Motor neuron (in vitro differentiated cells): ENCODE data around the gene FNDC5. TPM values are rescaled to one million over a fixed set of nuclear protein-coding genes. Genes with fewer than 3 reads are reported as not detected.

Experiments
- ATAC-seq, 8 experiments: fragments of 200-7000 bp; cut with Tn5 transposase; replicated peaks in 6 of 8; 2 replicates each; pipeline ENCODE4 v1.8.0; 2021; ENCODE audit warnings: mild to moderate bottlenecking in 8 of 8, moderate library complexity in 8 of 8
- H3K27ac ChIP-seq, 2 donors: fragments of 250-450 bp; sonication (Bioruptor Pico); 2 replicates each; pipeline ENCODE4 v1.9.0; 2021; ENCODE audit warnings: antibody characterized with exemption in 2 of 2, mild to moderate bottlenecking in 2 of 2, moderate library complexity in 1 of 2
- H3K4me1 ChIP-seq, 2 donors: fragments of 250-450 bp; sonication (Bioruptor Pico); replicated peaks in 1 of 2; 2 replicates each; pipeline ENCODE4 v1.6.1; 2021; ENCODE audit warnings: antibody characterized with exemption in 2 of 2, mild to moderate bottlenecking in 2 of 2, moderate library complexity in 1 of 2
- H3K4me3 ChIP-seq, 5 donors: fragments of 250-450 bp; sonication (Bioruptor Pico); 2 replicates each; pipeline ENCODE4 v1.9.0; 2021; ENCODE audit warnings: antibody characterized with exemption in 5 of 5, mild to moderate bottlenecking in 5 of 5, moderate library complexity in 4 of 5
- WGBS, 10 experiments: fragments of 450-650 bp; shearing (Covaris generic); methylation state at CpG; one replicate each; pipeline ENCODE4 v1.0.0; 2022; 5-methylcytosine and 5-hydroxymethylcytosine counted together
- in situ Hi-C, 9 experiments: fragments of 400-800 bp; cut with MboI; loops; one replicate each; pipeline ENCODE4 v1.15.0; 2021; ENCODE audit warnings: low sequenced_read_pairs in 9 of 9, low pct_unique_long_range_greater_than_20kb in 2 of 9; ENCODE audit not compliant: unreplicated experiment in 9 of 9
- total RNA-seq, 8 experiments: library from RNA; unstranded; fragments of 300-600 nt; gene quantifications; 2 replicates each; pipeline versions ENCODE4 v1.2.3 to v1.2.4, GENCODE V29; 2022

The FNDC5 gene
- total RNA-seq, 8 experiments from 2014 or later = 1.0 to 297 (median 49.6) TPM

- ATAC-seq = no peak
- WGBS, 10 experiments = 36 to 100% (median 79%) methylated on average over 1 to 5 of the region's 5 CpGs
- Histone ChIP-seq H3K27ac (no peak overlapping the region), H3K4me1 (peaks cover 25 to 35% of the 10 kb centered on the region in 2 donors), H3K4me3 (no peak overlapping the region)
- in situ Hi-C loops = loop anchor here in 1 of 9 experiments (25.0 kb wide), 1 partner anchor 163 kb away; the partner anchor contains the start of gene SYNC
These were observed 4.4 kb upstream of the FNDC5 start for GRCh38 chr1:32874860-32875752.

GRCh38 chr1:32873484-32873883 lies 2.8 kb upstream of the FNDC5 start:
- WGBS, 10 experiments = 0 to 100% (median 90%) methylated on average over 1 to 5 of the region's 5 CpGs; no CpG with 5 or more reads in 2 of the 10 experiments
- in situ Hi-C loops = loop anchor here in 1 of 9 experiments (25.0 kb wide), 1 partner anchor 161 kb away; the partner anchor contains the start of gene SYNC
- Histone ChIP-seq H3K4me1 (peaks cover 28 to 42% of the 10 kb centered on the region in 2 donors), H3K4me3 (no peak overlapping the region), H3K27ac (peak overlapping the region in 1 of 2 donors; percentile 77)
- ATAC-seq = no peak

- WGBS, 10 experiments = 59 to 67% methylated on average over 1 to 4 of the region's 7 CpGs; no CpG with 5 or more reads in 8 of the 10 experiments
- in situ Hi-C loops = loop anchor here in 1 of 9 experiments (25.0 kb wide), 1 partner anchor 160 kb away; the partner anchor contains the start of gene SYNC
- Histone ChIP-seq H3K27ac (peak overlapping the region; percentile 83), H3K4me1 (peaks cover 19 to 35% of the 10 kb centered on the region in 2 donors), H3K4me3 (peak overlapping the region in 4 of 5 donors; percentile 19 to 53 (median 47))
- peak in 4 of 8 experiments; percentile 2 to 15 (median 14) for ATAC-seq
These were observed 1.4 kb upstream of the FNDC5 start for GRCh38 chr1:32872192-32872460.

GRCh38 chr1:32871364-32872191 lies 866 bp upstream of the FNDC5 start:
- Histone ChIP-seq H3K27ac (peak overlapping the region; percentile 83), H3K4me1 (peaks cover 19 to 33% of the 10 kb centered on the region in 2 donors), H3K4me3 (peak overlapping the region; percentile 46 to 54 (median 52))
- in situ Hi-C loops = loop anchor here in 1 of 9 experiments (25.0 kb wide), 1 partner anchor 159 kb away; the partner anchor contains the start of gene SYNC
- peak in 5 of 8 experiments; percentile 4 to 42 (median 9) for ATAC-seq
- WGBS, 10 experiments = 8 to 100% (median 39%) methylated on average over 1 to 10 of the region's 13 CpGs; no CpG with 5 or more reads in 3 of the 10 experiments

GRCh38 chr1:32869923-32870614 lies 643 bp downstream of the FNDC5 start:
- WGBS, 10 experiments = 59 to 92% methylated on average over 2 to 8 of the region's 16 CpGs; no CpG with 5 or more reads in 8 of the 10 experiments
- Histone ChIP-seq H3K4me3 (peak overlapping the region; percentile 46 to 54 (median 52)), H3K4me1 (peaks cover 19 to 30% of the 10 kb centered on the region in 2 donors), H3K27ac (peak overlapping the region; percentile 83)
- in situ Hi-C loops = loop anchor here in 1 of 9 experiments (25.0 kb wide), 1 partner anchor 158 kb away; the partner anchor contains the start of gene SYNC
- ATAC-seq = peak in 5 of 8 experiments; percentile 2 to 10 (median 6)

GRCh38 chr1:32868806-32869455 lies 1.8 kb downstream of the FNDC5 start:
- Histone ChIP-seq H3K4me3 (no peak overlapping the region), H3K27ac (no peak overlapping the region), H3K4me1 (peaks cover 19 to 30% of the 10 kb centered on the region in 2 donors)
- in situ Hi-C loops = loop anchor here in 1 of 9 experiments (25.0 kb wide), 1 partner anchor 157 kb away; the partner anchor contains the start of gene SYNC
- whole genome bisulfite sequencing, 10 experiments = 73 to 100% (median 90%) methylated on average over 1 to 6 of the region's 9 CpGs; no CpG with 5 or more reads in 1 of the 10 experiments
- ATAC-seq = no peak

- in situ Hi-C loops = loop anchor here in 1 of 9 experiments (25.0 kb wide), 1 partner anchor 156 kb away; the partner anchor contains the start of gene SYNC
- 90 to 100% (median 95%) methylated on average over 2 to 5 of the region's 13 CpGs; no CpG with 5 or more reads in 5 of the 10 experiments for WGBS, 10 experiments
- Histone ChIP-seq H3K4me1 (peaks cover 18 to 30% of the 10 kb centered on the region in 2 donors), H3K27ac (no peak overlapping the region), H3K4me3 (no peak overlapping the region)
- ATAC-seq = no peak
These were observed 2.6 kb downstream of the FNDC5 start for GRCh38 chr1:32868085-32868484.

GRCh38 chr1:32867671-32868070 lies 3.0 kb downstream of the FNDC5 start:
- Histone ChIP-seq H3K4me3 (no peak overlapping the region), H3K27ac (no peak overlapping the region), H3K4me1 (peaks cover 15 to 26% of the 10 kb centered on the region in 2 donors)
- WGBS, 10 experiments = 86 to 100% (median 96%) methylated on average over 3 to 6 of the region's 7 CpGs; no CpG with 5 or more reads in 3 of the 10 experiments
- no peak for ATAC-seq
- in situ Hi-C loops = loop anchor here in 1 of 9 experiments (25.0 kb wide), 1 partner anchor 155 kb away; the partner anchor contains the start of gene SYNC

GRCh38 chr1:32867151-32867550 lies 3.6 kb downstream of the FNDC5 start:
- H3K27ac ChIP-seq = no peak overlapping the region
- in situ Hi-C loops = loop anchor here in 1 of 9 experiments (25.0 kb wide), 1 partner anchor 155 kb away; the partner anchor contains the start of gene SYNC
- H3K4me1 ChIP-seq = peaks cover 15 to 24% of the 10 kb centered on the region in 2 donors
- no peak overlapping the region for H3K4me3 ChIP-seq
- WGBS, 10 experiments = 58 to 100% (median 94%) methylated on average over 1 to 5 of the region's 5 CpGs
- no peak for ATAC-seq

GRCh38 chr1:32865639-32866405 lies 4.9 kb downstream of the FNDC5 start:
- no peak for ATAC-seq
- H3K4me3 ChIP-seq = no peak overlapping the region
- 72 to 100% (median 86%) methylated on average over 1 to 3 of the region's 3 CpGs for WGBS, 10 experiments
- H3K4me1 ChIP-seq = peaks cover 10 to 13% of the 10 kb centered on the region in 2 donors
- in situ Hi-C loops = loop anchor here in 1 of 9 experiments (25.0 kb wide), 1 partner anchor 154 kb away; the partner anchor contains the start of gene SYNC
- H3K27ac ChIP-seq = no peak overlapping the region
